HL-60 (cell line): ENCODE results near the gene IMMP2L.

Experiments used
- DNase-seq, 2 experiments: peaks; one replicate each; pipeline ENCODE4 v3.0.0-alpha.2; 2010 to 2020; ENCODE audit warnings: low read depth in 1 of 2, low spot score in 1 of 2
- H3K27ac ChIP-seq: fragments of 250-450 bp; sonication (Bioruptor Pico); replicated peaks from 2 replicates; pipeline ENCODE4 v1.5.1; 2020; ENCODE audit warnings: mild to moderate bottlenecking, moderate library complexity
- H3K27me3 ChIP-seq: fragments of 250-450 bp; sonication (Bioruptor Pico); 2 replicates; pipeline ENCODE4 v1.5.1; 2021; ENCODE audit warnings: mild to moderate bottlenecking, moderate library complexity; ENCODE audit not compliant: insufficient read depth, poor library complexity, severe bottlenecking
- H3K4me3 ChIP-seq: replicated peaks from 2 replicates; pipeline ENCODE4 v1.5.1; 2011; ENCODE audit warnings: mild to moderate bottlenecking, control low read depth, low read length; ENCODE audit not compliant: insufficient read depth
- CTCF ChIP-seq: IDR thresholded peaks from one replicate; pipeline ENCODE4 v1.5.1; 2011; ENCODE audit warnings: low read length, control low read depth, inconsistent platforms; ENCODE audit not compliant: insufficient read depth
- GABPA ChIP-seq: IDR thresholded peaks from 2 replicates; pipeline ENCODE4 v1.6.1; 2012; ENCODE audit warnings: low read depth
- POLR2AphosphoS5 ChIP-seq: IDR thresholded peaks from 2 replicates; pipeline ENCODE4 v1.6.1; 2012; ENCODE audit warnings: low read depth
- REST ChIP-seq: IDR thresholded peaks from 2 replicates; pipeline ENCODE4 v1.6.1; 2012; ENCODE audit warnings: low read depth; ENCODE audit not compliant: insufficient replicate concordance
- SPI1 ChIP-seq: IDR thresholded peaks from 2 replicates; pipeline ENCODE4 v1.6.1; 2012; ENCODE audit warnings: low read depth, mild to moderate bottlenecking, borderline replicate concordance

The IMMP2L gene

DNA sequence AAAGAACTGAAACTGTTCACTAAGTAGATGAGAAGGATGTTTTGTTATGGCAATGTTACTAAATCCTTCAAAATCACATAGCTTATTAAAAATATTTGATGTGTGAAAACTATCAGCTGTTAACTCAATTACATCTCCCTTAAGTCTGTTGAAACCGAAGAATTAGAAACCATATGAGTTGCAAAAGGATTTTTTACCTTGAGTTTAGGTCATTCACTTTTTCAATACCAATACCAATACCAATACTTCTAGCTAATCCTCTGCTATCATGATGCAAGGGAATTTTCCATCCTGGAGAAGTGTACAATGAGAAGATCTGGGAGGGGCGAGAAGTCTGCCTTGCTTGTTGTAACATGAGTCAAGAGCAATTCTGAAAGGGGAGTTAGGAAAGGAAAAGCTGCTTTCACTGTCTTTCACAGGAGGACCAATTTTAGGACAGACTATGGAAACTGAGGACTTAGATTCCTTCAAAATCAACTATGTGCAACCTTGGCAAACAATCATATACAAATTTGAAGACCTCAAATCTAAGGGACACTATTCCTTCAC, 199.7 kb downstream of the IMMP2L start:
- no peak for DNase-seq
- Histone ChIP-seq H3K27ac (no peak overlapping the region), H3K27me3 (no peaks in the 10 kb centered on the region), H3K4me3 (no peak overlapping the region)
- TF ChIP-seq SPI1 (no peak), POLR2AphosphoS5 (no peak), CTCF (no peak), REST (no peak), GABPA (no peak)

- no peak for TF ChIP-seq REST
- TF ChIP-seq CTCF = no peak
- no peak for TF ChIP-seq SPI1
- no peak for TF ChIP-seq POLR2AphosphoS5
- TF ChIP-seq GABPA = no peak
- H3K4me3 ChIP-seq = no peak overlapping the region
- H3K27ac ChIP-seq = no peak overlapping the region
- DNase-seq = no peak
- no peaks in the 10 kb centered on the region for H3K27me3 ChIP-seq
Measured at GRCh38 chr7:111358915-111359314, 203.4 kb downstream of the IMMP2L start.

- Histone ChIP-seq H3K27ac (no peak overlapping the region), H3K4me3 (no peak overlapping the region), H3K27me3 (no peaks in the 10 kb centered on the region)
- TF ChIP-seq POLR2AphosphoS5 (no peak), SPI1 (no peak), GABPA (no peak), CTCF (no peak)
- no peak for DNase-seq
Measured at GRCh38 chr7:111357691-111358090, 204.6 kb downstream of the IMMP2L start.

DNA sequence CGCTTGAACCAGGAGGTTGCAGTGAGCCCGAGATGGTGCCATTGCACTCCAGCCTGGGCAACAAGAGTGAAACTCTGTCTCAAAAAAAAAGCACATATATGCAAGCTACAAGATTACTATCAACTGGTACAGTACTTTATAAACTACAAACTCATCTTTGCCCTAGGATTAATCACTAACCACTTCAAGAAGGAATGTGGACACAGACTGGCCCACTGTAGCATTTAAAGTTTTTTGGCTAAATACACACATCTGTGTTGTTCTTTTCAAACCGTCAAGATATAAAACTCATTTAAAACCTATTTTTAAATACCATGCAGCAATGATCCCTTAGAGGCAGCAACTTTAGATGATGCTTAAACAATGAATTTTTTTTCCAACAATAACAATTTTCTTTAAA, 205.4 kb downstream of the IMMP2L start:
- H3K27ac ChIP-seq = no peak overlapping the region
- DNase-seq = no peak
- no peak for TF ChIP-seq POLR2AphosphoS5
- TF ChIP-seq CTCF = no peak
- TF ChIP-seq SPI1 = no peak
- TF ChIP-seq REST = no peak
- no peak for TF ChIP-seq GABPA

More for the DNA sequence above, 205.4 kb downstream of the IMMP2L start:
- Histone ChIP-seq H3K4me3 (no peak overlapping the region), H3K27me3 (no peaks in the 10 kb centered on the region)
